ENCODE results near the gene SRBD1. TPM values are rescaled to one million over a fixed set of nuclear protein-coding genes. Genes with fewer than 3 reads are reported as not detected.

SRBD1 gene
- total and polyA plus RNA-seq, 2 donors (not counting 1 experiment from before 2014, with no cell fraction given), result 9.6 to 18.7 TPM

- no peak for DNase-seq (ENCODE audit: low read depth in 2 of 2)
Measured at GRCh38 chr2:45647356-45647755, 36.3 kb upstream of the SRBD1 start.

GRCh38 chr2:45646289-45646688, 35.2 kb upstream of the SRBD1 start:
- Histone ChIP-seq H3K4me3 (replicated peaks in 1 of 4; ENCODE audit: control extremely low read depth in 1 of 4, insufficient read depth in 1 of 4, low read depth in 3 of 4, low read length in 4 of 4) (no peak overlapping the region), H2AFZ (ENCODE audit: low read length) (no peak overlapping the region), H4K20me1 (ENCODE audit: control insufficient read depth, extremely low read depth, insufficient read depth, low read length) (no peaks in the 10 kb centered on the region), H3K9me3 (ENCODE audit: control insufficient read depth, insufficient read depth, low read depth, low read length) (no peaks in the 10 kb centered on the region), H3K27me3 (ENCODE audit: control insufficient read depth, insufficient read depth, low read length) (peaks cover 3% of the 10 kb centered on the region), H3K4me1 (ENCODE audit: control insufficient read depth, extremely low read depth, insufficient read depth, low read length) (peaks cover 3% of the 10 kb centered on the region), H3K79me2 (ENCODE audit: control insufficient read depth, insufficient read depth, low read length) (no peaks in the 10 kb centered on the region), H3K36me3 (ENCODE audit: control insufficient read depth, insufficient read depth, low read length) (no peaks in the 10 kb centered on the region), H3K4me2 (ENCODE audit: extremely low read depth, insufficient read depth, low read length) (no peak overlapping the region), H3K9ac (ENCODE audit: insufficient read depth, low read length) (no peak overlapping the region), H3K27ac (ENCODE audit: insufficient read depth, low read length) (no peak overlapping the region)
- no peak for DNase-seq (ENCODE audit: low read depth in 2 of 2)
- no peak for TF ChIP-seq CTCF (conservative IDR thresholded peaks at IDR 0.05 in 1 of 2, IDR thresholded peaks at IDR 0.05 in 1 of 2; ENCODE audit: low read depth in 1 of 2, low read length in 2 of 2)
- TF ChIP-seq EZH2 (IDR thresholded peaks at IDR 0.05; ENCODE audit: low read length, missing control alignments), result no peak

More at GRCh38 chr2:45647356-45647755, 36.3 kb upstream of the SRBD1 start:
- Histone ChIP-seq H3K4me3 (replicated peaks in 1 of 4; ENCODE audit: control extremely low read depth in 1 of 4, insufficient read depth in 1 of 4, low read depth in 3 of 4, low read length in 4 of 4) (no peak overlapping the region), H2AFZ (ENCODE audit: low read length) (no peak overlapping the region), H3K4me2 (ENCODE audit: extremely low read depth, insufficient read depth, low read length) (no peak overlapping the region), H3K27ac (ENCODE audit: insufficient read depth, low read length) (no peak overlapping the region), H3K9me3 (ENCODE audit: control insufficient read depth, insufficient read depth, low read depth, low read length) (no peaks in the 10 kb centered on the region), H3K4me1 (ENCODE audit: control insufficient read depth, extremely low read depth, insufficient read depth, low read length) (peaks cover 3% of the 10 kb centered on the region), H3K36me3 (ENCODE audit: control insufficient read depth, insufficient read depth, low read length) (no peaks in the 10 kb centered on the region), H4K20me1 (ENCODE audit: control insufficient read depth, extremely low read depth, insufficient read depth, low read length) (no peaks in the 10 kb centered on the region), H3K79me2 (ENCODE audit: control insufficient read depth, insufficient read depth, low read length) (peaks cover 4% of the 10 kb centered on the region), H3K27me3 (ENCODE audit: control insufficient read depth, insufficient read depth, low read length) (peaks cover 3% of the 10 kb centered on the region), H3K9ac (ENCODE audit: insufficient read depth, low read length) (no peak overlapping the region)
- TF ChIP-seq EZH2 (IDR thresholded peaks at IDR 0.05; ENCODE audit: low read length, missing control alignments) (no peak), CTCF (conservative IDR thresholded peaks at IDR 0.05 in 1 of 2, IDR thresholded peaks at IDR 0.05 in 1 of 2; ENCODE audit: low read depth in 1 of 2, low read length in 2 of 2) (no peak)

- Histone ChIP-seq H4K20me1 (ENCODE audit: control insufficient read depth, extremely low read depth, insufficient read depth, low read length) (no peaks in the 10 kb centered on the region), H3K79me2 (ENCODE audit: control insufficient read depth, insufficient read depth, low read length) (no peaks in the 10 kb centered on the region), H3K4me1 (ENCODE audit: control insufficient read depth, extremely low read depth, insufficient read depth, low read length) (no peaks in the 10 kb centered on the region), H3K27me3 (ENCODE audit: control insufficient read depth, insufficient read depth, low read length) (peaks cover 7% of the 10 kb centered on the region), H3K9ac (ENCODE audit: insufficient read depth, low read length) (peak overlapping the region; percentile 74), H3K4me3 (replicated peaks in 1 of 4; ENCODE audit: control extremely low read depth in 1 of 4, insufficient read depth in 1 of 4, low read depth in 3 of 4, low read length in 4 of 4) (peak overlapping the region; percentile 52 to 83 (median 70)), H3K27ac (ENCODE audit: insufficient read depth, low read length) (peak overlapping the region; percentile 47), H3K9me3 (ENCODE audit: control insufficient read depth, insufficient read depth, low read depth, low read length) (no peaks in the 10 kb centered on the region), H3K36me3 (ENCODE audit: control insufficient read depth, insufficient read depth, low read length) (no peaks in the 10 kb centered on the region), H3K4me2 (ENCODE audit: extremely low read depth, insufficient read depth, low read length) (peak overlapping the region; percentile 87), H2AFZ (ENCODE audit: low read length) (peak overlapping the region; percentile 73)
- TF ChIP-seq EZH2 (IDR thresholded peaks at IDR 0.05; ENCODE audit: low read length, missing control alignments), result no peak
- peak; percentile 48 to 78 for TF ChIP-seq CTCF (conservative IDR thresholded peaks at IDR 0.05 in 1 of 2, IDR thresholded peaks at IDR 0.05 in 1 of 2; ENCODE audit: low read depth in 1 of 2, low read length in 2 of 2)
- peak; percentile 23 to 45 for DNase-seq (ENCODE audit: low read depth in 2 of 2)
Measured at GRCh38 chr2:45643543-45644542, 32.8 kb upstream of the SRBD1 start.

All from fibroblast of lung (primary cell).